Tibial artery (tissue), 4 donors: ENCODE data around the gene SLC16A4.

Source experiments
- DNase-seq, 2 donors: peaks; one replicate each; pipeline ENCODE4 v3.0.0-alpha.2; 2019
- H3K27ac ChIP-seq, 2 donors: fragments of 200-600 bp; sonication (generic) in 1 of 2; 1 replicate in 1 of 2; 2 replicates in 1 of 2; pipeline ENCODE4 v1.5.1; 2018 to 2019; ENCODE audit warnings: mild to moderate bottlenecking in 1 of 2
- H3K27me3 ChIP-seq, 2 donors: fragments of 200-600 bp; sonication (generic) in 1 of 2; one replicate each; pipeline versions ENCODE4 v1.5.1 to v1.6.0; 2016 to 2019
- H3K36me3 ChIP-seq, 3 donors: fragments of 200-600 bp; sonication (generic) in 2 of 3; one replicate each; pipeline ENCODE4 v1.5.1; 2016 to 2019; ENCODE audit warnings: mild to moderate bottlenecking in 2 of 3
- H3K4me1 ChIP-seq, 4 donors: fragments of 200-600 bp; sonication (generic) in 2 of 4; 1 replicate in 3 of 4; 2 replicates in 1 of 4; pipeline ENCODE4 v1.5.1; 2016 to 2019
- H3K4me3 ChIP-seq, 2 donors: fragments of 200-600 bp; sonication (generic) in 1 of 2; 1 replicate in 1 of 2; 2 replicates in 1 of 2; pipeline ENCODE4 v1.5.1; 2018 to 2019; ENCODE audit warnings: mild to moderate bottlenecking in 2 of 2
- H3K9me3 ChIP-seq, 3 donors: fragments of 200-600 bp; sonication (generic) in 1 of 3; one replicate each; pipeline ENCODE4 v1.5.1; 2016 to 2019
- intact Hi-C: fragments of 100-400 bp; cut with DNase I; formaldehyde crosslinking; loops from one replicate; pipeline ENCODE4 v1.15.0; 2023; ENCODE audit warnings: low total_unique reads
- TF ChIP-seq, protein P1 (sequence below), 2 experiments: fragments of 200-600 bp in 1 of 2; fragments of 450-650 bp in 1 of 2; IDR thresholded peaks; one replicate each; pipeline ENCODE4 v1.5.1; 2017 to 2019; ENCODE audit warnings: antibody characterized with exemption in 2 of 2, mild to moderate bottlenecking in 1 of 2, moderate library complexity in 1 of 2

The SLC16A4 gene

DNA sequence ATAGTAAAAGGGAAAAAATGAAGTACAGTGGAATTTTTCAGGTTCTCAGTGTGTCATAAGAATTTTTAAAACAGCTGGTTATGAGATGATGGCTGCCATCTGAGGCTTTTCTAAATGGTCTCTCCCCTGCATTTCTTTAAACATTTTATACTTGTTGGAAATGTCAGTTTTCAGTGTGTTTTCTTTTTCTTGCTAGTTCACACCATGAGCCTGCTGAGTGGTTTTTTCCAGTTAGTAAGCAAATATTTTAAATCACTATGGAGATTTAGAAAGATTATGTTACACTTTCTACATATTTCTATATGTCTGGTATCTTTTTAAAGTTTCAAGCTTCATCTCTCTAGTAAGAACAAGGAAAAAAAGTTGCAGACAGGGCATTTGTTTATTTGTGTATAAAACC is 42.1 kb downstream of the SLC16A4 start:
- Histone ChIP-seq H3K9me3 (no peaks in the 10 kb centered on the region), H3K4me3 (no peak overlapping the region), H3K36me3 (peaks cover 16 to 19% (median 17%) of the 10 kb centered on the region in 3 donors), H3K27me3 (no peaks in the 10 kb centered on the region), H3K4me1 (peaks cover 0 to 77% (median 23%) of the 10 kb centered on the region in 4 donors), H3K27ac (no peak overlapping the region)
- no peak for DNase-seq
- TF ChIP-seq, protein P1, sequence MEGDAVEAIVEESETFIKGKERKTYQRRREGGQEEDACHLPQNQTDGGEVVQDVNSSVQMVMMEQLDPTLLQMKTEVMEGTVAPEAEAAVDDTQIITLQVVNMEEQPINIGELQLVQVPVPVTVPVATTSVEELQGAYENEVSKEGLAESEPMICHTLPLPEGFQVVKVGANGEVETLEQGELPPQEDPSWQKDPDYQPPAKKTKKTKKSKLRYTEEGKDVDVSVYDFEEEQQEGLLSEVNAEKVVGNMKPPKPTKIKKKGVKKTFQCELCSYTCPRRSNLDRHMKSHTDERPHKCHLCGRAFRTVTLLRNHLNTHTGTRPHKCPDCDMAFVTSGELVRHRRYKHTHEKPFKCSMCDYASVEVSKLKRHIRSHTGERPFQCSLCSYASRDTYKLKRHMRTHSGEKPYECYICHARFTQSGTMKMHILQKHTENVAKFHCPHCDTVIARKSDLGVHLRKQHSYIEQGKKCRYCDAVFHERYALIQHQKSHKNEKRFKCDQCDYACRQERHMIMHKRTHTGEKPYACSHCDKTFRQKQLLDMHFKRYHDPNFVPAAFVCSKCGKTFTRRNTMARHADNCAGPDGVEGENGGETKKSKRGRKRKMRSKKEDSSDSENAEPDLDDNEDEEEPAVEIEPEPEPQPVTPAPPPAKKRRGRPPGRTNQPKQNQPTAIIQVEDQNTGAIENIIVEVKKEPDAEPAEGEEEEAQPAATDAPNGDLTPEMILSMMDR (IDR thresholded peaks at IDR 0.05): no peak
- intact Hi-C loops: no loop called here

DNA sequence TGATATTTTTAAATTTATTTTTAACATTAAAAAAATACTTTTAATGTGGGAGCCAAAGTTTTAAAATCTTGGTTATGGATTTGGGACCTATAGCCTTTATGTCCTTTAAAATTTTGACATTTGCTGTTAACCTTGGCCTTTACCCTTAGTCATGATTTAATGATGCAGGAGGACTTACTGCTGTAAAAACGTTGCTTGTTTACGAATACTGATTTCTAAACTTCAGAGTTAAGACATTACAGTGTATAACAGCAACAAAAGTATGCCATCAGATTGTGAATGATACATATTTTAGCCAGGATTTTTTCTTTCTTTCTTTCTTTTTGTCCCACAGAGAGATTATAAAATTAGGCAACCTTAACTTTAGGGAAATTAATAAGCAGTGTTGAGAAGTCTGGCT is 42.8 kb downstream of the SLC16A4 start:
- Histone ChIP-seq H3K27ac (no peak overlapping the region), H3K27me3 (no peaks in the 10 kb centered on the region), H3K9me3 (no peaks in the 10 kb centered on the region), H3K4me1 (peaks cover 0 to 84% (median 28%) of the 10 kb centered on the region in 4 donors), H3K4me3 (no peak overlapping the region), H3K36me3 (peaks cover 16 to 21% (median 18%) of the 10 kb centered on the region in 3 donors)
- TF ChIP-seq, protein P1 (IDR thresholded peaks at IDR 0.05): no peak
- intact Hi-C loops: no loop called here
- no peak for DNase-seq

DNA sequence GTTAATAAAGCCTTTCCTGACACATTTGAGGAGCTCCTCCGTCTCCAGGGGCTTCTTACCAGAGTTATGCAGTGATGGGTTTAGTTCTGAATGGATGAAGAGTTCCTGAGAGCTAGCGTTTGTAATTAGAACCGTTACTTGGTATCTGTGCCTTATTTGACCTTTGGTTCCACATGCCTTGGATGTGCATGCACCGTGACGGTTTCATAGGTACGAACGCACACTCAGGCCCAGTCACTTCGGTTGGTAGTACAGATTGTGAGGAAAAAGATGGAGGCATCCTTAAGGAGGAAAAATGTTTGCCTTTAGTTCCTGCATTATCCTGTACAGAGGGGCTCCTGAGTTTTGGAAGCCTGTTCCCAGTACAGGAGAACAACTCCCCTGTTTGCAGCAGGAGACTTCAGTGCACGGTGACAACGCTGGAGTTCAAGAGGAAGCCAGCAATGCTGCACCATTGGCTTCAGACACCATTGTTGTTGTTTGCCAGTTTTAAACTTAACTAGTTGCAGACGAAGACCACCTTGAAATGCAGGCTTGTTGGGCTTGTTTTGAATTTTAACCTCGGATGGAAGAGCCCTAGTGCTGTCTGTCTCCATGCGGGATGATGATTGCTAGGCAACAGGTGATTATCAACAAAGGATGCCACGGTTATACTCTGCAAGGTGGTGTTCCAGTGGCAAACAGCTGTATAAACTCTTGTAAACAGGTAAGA is 43.5 kb downstream of the SLC16A4 start:
- intact Hi-C loops: no loop called here
- Histone ChIP-seq H3K36me3 (peaks cover 16 to 23% (median 21%) of the 10 kb centered on the region in 3 donors), H3K9me3 (no peaks in the 10 kb centered on the region), H3K27ac (no peak overlapping the region), H3K4me1 (peaks cover 0 to 91% (median 32%) of the 10 kb centered on the region in 4 donors), H3K27me3 (no peaks in the 10 kb centered on the region), H3K4me3 (no peak overlapping the region)
- DNase-seq: no peak
- TF ChIP-seq, protein P1 (IDR thresholded peaks at IDR 0.05): no peak

DNA sequence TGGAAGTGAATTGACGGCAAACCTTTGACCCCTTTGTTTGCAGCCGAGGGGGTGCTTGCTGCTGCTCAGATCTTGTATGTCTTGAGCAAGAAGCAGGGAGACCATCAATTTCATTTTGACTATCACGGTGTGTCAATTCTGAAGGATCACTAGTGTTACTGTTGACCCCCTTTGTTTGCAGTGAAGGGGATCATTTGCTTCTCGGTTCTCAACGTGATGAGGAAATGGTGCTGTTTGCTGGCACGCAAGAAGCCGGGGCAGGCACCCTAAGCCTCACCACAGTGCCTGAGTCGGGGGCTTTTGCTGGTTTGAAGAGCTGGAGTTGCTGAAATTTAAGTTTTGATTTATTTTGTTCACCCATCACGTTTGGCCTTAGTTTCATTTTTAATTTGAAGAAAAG is 44.1 kb downstream of the SLC16A4 start:
- H3K9me3 ChIP-seq: no peaks in the 10 kb centered on the region
- H3K4me3 ChIP-seq: no peak overlapping the region
- peaks cover 20 to 29% (median 25%) of the 10 kb centered on the region in 3 donors for H3K36me3 ChIP-seq
- H3K27me3 ChIP-seq: no peaks in the 10 kb centered on the region
- TF ChIP-seq, protein P1 (IDR thresholded peaks at IDR 0.05): no peak
- H3K4me1 ChIP-seq: peaks cover 0 to 94% (median 38%) of the 10 kb centered on the region in 4 donors
- no peak for DNase-seq
- no peak overlapping the region for H3K27ac ChIP-seq
- intact Hi-C loops: no loop called here

DNA sequence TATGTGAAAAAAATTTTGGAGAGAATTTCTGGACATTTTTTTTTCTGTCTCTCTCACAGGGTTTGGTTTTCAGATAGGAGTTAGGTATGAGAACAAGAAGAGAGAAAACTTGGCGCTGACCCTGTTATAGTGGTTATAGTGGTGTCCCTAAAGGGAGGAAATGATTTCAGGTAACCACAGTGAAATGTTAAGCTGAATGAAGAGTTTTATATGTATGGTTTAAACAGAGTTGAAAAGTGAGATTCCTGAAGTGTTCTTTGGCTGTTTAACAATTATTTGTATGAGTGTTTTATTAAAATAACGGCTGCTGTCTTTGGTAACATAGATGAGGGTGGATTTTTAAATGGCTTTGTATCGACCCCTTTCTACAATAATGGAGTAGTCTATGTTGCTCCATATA is 45.3 kb downstream of the SLC16A4 start:
- intact Hi-C loops: no loop called here
- TF ChIP-seq, protein P1 (IDR thresholded peaks at IDR 0.05): no peak
- H3K36me3 ChIP-seq: peaks cover 30 to 41% (median 34%) of the 10 kb centered on the region in 3 donors

More for the DNA sequence above, 45.3 kb downstream of the SLC16A4 start:
- H3K27ac ChIP-seq: no peak overlapping the region
- no peaks in the 10 kb centered on the region for H3K27me3 ChIP-seq
- DNase-seq: no peak
- peaks cover 0 to 94% (median 47%) of the 10 kb centered on the region in 4 donors for H3K4me1 ChIP-seq
- H3K4me3 ChIP-seq: no peak overlapping the region
- H3K9me3 ChIP-seq: no peaks in the 10 kb centered on the region
